OCI-LY1 (cell line): ENCODE results near the gene DUX4.
"Not testable (repeated sequence)": the region's sequence is repeated elsewhere in the genome, so short reads cannot be mapped to it uniquely, and the experiment has no call there.

Source experiments
- EZH2 ChIP-seq: fragments of 200-600 bp; sonication (generic), shearing (Covaris generic); IDR thresholded peaks from 2 replicates; pipeline ENCODE4 v1.8.0; 2017; ENCODE audit warnings: borderline replicate concordance, mixed run types, mild to moderate bottlenecking, antibody characterized with exemption, low read length, moderate library complexity, mixed read lengths
- TF ChIP-seq, protein P1 (sequence below): fragments of 200-600 bp; sonication (generic), shearing (Covaris generic); IDR thresholded peaks from 2 replicates; pipeline ENCODE4 v1.5.1; 2017; ENCODE audit warnings: mild to moderate bottlenecking, antibody characterized with exemption, low read length, moderate library complexity, mixed read lengths

DNA sequence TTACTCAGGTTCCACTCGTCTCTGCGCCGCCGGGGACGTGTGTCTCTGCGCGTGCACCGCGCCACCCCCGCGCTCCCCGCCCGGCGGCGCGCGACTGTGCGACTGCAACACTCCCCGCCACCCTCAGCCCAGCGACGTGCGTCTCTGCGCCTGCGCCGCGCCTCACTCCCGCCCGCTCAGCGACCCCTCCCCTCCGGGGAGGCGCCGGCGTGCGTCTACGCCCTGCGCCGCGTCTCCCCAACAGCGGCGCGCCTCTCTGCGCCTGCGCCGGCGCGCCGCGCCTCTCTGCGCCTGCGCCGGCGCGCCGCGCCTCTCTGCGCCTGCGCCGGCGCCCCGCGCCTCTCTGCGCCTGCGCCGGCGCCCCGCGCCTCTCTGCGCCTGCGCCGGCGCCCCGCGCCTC is 29.9 kb downstream of the DUX4 start:
- TF ChIP-seq, protein P1, sequence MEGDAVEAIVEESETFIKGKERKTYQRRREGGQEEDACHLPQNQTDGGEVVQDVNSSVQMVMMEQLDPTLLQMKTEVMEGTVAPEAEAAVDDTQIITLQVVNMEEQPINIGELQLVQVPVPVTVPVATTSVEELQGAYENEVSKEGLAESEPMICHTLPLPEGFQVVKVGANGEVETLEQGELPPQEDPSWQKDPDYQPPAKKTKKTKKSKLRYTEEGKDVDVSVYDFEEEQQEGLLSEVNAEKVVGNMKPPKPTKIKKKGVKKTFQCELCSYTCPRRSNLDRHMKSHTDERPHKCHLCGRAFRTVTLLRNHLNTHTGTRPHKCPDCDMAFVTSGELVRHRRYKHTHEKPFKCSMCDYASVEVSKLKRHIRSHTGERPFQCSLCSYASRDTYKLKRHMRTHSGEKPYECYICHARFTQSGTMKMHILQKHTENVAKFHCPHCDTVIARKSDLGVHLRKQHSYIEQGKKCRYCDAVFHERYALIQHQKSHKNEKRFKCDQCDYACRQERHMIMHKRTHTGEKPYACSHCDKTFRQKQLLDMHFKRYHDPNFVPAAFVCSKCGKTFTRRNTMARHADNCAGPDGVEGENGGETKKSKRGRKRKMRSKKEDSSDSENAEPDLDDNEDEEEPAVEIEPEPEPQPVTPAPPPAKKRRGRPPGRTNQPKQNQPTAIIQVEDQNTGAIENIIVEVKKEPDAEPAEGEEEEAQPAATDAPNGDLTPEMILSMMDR: not testable (repeated sequence)
- TF ChIP-seq EZH2: not testable (repeated sequence)
